ENCODE data around the gene RIBC2. TPM values are rescaled to one million over a fixed set of nuclear protein-coding genes. Genes with fewer than 3 reads are reported as not detected.

The RIBC2 gene
- total and polyA plus RNA-seq, 2 of the 13 experiments (the other 11 are each of a cell fraction or from before 2014, with no cell fraction given) = 0.55 TPM; not detected in 1

DNA sequence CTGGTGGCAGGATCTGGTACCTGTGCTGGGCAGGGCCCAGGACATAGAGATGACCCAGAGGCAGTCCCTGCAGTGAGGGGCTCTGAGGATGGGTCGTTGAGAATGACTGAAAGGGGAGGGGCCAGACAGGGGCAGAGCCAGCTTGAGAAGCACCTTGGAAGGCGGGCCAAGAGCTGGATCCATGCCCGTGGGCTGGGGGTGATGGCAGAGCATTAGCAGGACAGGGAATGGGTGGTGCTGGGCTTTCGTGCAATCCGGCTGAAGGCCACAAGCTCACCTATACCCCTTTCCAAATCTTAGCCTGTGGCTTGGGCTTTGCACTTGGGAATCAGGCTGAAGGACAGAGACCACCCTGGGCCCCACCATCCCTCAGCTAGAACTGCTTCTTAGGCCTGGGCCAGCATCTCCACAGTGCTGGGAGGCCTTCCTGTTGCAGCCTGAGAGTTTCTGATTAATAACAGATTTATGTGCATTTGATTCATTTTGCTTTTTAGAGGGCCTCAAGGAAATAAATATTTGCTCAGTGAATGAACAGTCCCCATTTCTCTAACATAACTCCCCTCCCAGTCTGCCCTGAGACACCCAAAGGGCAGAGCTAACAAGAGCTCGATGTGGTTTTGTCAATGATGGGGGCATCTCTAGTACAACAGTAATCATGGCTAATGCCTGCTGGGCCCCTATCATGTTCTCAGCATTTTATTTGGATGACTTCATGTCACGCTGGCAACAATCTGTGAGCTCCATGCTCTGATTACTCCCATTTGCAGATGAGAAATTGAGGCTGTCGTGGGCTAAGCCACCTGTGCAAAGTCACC lies 39.3 kb downstream of the RIBC2 start:
- H3K36me3 ChIP-seq (replicated peaks in 1 of 2; ENCODE audit: control insufficient read depth in 1 of 2, insufficient read depth in 2 of 2, low read length in 2 of 2) = no peaks in the 10 kb centered on the region
- ChIA-PET CTCF (ENCODE audit: low intra/inter-chr PET ratio, low total read pairs) (no interaction called here), POLR2A (no interaction called here)
- peaks cover 1 to 21% of the 10 kb centered on the region in 2 experiments; a peak in 2 of 5 replicates for H3K27me3 ChIP-seq (ENCODE audit: control insufficient read depth in 1 of 2, insufficient read depth in 2 of 2, low read length in 2 of 2)
- no peak overlapping the region for H2AFZ ChIP-seq (ENCODE audit: low read length)
- in situ Hi-C loops (cut with HindIII; ENCODE audit: extremely low pct_ligation_motif_present, low pct_unique_long_range_greater_than_20kb) = no loop called here
- no peaks in the 10 kb centered on the region for H3K9me3 ChIP-seq (ENCODE audit: low read length)
- FAIRE-seq = no peak
- H3K4me3 ChIP-seq (replicated peaks in 1 of 3; ENCODE audit: insufficient read depth in 1 of 3, low read depth in 2 of 3, low read length in 3 of 3) = no peak overlapping the region
- no peak for ATAC-seq
- no peak for DNase-seq (ENCODE audit: low spot score)
- no peaks in the 10 kb centered on the region for H3K4me1 ChIP-seq (ENCODE audit: insufficient read depth, low read length)
- no peak overlapping the region for H3K9ac ChIP-seq (ENCODE audit: insufficient read depth, low read depth, low read length)
- 26% methylated on average over 6 of the region's 8 CpGs for WGBS (ENCODE audit: low lambda C conversion rate)
- intact Hi-C loops (cut with micrococcal nuclease; ENCODE audit: unreplicated experiment) = no loop called here
- H3K4me2 ChIP-seq (ENCODE audit: low read depth, low read length) = no peak overlapping the region
- no TSS peak for BruUV-seq (replicated peaks)
- H4K20me1 ChIP-seq (ENCODE audit: insufficient read depth, low read length) = no peaks in the 10 kb centered on the region
- H3K79me2 ChIP-seq (ENCODE audit: insufficient read depth, low read length) = no peaks in the 10 kb centered on the region
- no peak overlapping the region for H3K27ac ChIP-seq (ENCODE audit: extremely low read length, insufficient read depth, low read length)
- TF ChIP-seq, protein P1, sequence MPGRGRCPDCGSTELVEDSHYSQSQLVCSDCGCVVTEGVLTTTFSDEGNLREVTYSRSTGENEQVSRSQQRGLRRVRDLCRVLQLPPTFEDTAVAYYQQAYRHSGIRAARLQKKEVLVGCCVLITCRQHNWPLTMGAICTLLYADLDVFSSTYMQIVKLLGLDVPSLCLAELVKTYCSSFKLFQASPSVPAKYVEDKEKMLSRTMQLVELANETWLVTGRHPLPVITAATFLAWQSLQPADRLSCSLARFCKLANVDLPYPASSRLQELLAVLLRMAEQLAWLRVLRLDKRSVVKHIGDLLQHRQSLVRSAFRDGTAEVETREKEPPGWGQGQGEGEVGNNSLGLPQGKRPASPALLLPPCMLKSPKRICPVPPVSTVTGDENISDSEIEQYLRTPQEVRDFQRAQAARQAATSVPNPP (CRISPR knock-in tag; IDR thresholded peaks at IDR 0.05) = no peak
- TF ChIP-seq PLRG1 (conservative IDR thresholded peaks at IDR 0.05) (no peak), ZBTB20 (CRISPR knock-in tag; IDR thresholded peaks at IDR 0.05; ENCODE audit: borderline replicate concordance, low read depth) (no peak), JUND (CRISPR knock-in tag; IDR thresholded peaks at IDR 0.05) (no peak), ZNF136 (CRISPR knock-in tag; IDR thresholded peaks at IDR 0.05; ENCODE audit: low read depth) (no peak), MTA3 (CRISPR knock-in tag; IDR thresholded peaks at IDR 0.05) (no peak), ZNF879 (CRISPR knock-in tag; IDR thresholded peaks at IDR 0.05) (no peak), KDM3A (CRISPR knock-in tag; IDR thresholded peaks at IDR 0.05; ENCODE audit: low read depth) (no peak), HMG20B (CRISPR knock-in tag; conservative IDR thresholded peaks at IDR 0.05) (no peak)
- TF ChIP-seq, protein P2, sequence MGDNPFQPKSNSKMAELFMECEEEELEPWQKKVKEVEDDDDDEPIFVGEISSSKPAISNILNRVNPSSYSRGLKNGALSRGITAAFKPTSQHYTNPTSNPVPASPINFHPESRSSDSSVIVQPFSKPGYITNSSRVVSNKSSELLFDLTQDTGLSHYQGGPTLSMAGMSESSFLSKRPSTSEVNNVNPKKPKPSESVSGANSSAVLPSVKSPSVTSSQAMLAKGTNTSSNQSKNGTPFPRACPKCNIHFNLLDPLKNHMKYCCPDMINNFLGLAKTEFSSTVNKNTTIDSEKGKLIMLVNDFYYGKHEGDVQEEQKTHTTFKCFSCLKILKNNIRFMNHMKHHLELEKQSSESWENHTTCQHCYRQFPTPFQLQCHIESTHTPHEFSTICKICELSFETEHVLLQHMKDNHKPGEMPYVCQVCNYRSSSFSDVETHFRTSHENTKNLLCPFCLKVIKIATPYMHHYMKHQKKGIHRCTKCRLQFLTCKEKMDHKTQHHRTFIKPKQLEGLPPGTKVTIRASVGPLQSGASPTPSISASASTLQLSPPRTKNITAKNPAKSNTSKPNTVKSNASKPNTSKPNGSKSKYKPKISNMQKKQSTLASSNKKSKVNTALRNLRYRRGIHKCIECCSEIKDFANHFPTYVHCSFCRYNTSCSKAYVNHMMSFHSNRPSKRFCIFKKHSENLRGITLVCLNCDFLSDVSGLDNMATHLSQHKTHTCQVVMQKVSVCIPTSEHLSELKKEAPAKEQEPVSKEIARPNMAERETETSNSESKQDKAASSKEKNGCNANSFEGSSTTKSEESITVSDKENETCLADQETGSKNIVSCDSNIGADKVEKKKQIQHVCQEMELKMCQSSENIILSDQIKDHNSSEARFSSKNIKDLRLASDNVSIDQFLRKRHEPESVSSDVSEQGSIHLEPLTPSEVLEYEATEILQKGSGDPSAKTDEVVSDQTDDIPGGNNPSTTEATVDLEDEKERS (CRISPR knock-in tag; IDR thresholded peaks at IDR 0.05) = no peak
- TF ChIP-seq, protein P3, sequence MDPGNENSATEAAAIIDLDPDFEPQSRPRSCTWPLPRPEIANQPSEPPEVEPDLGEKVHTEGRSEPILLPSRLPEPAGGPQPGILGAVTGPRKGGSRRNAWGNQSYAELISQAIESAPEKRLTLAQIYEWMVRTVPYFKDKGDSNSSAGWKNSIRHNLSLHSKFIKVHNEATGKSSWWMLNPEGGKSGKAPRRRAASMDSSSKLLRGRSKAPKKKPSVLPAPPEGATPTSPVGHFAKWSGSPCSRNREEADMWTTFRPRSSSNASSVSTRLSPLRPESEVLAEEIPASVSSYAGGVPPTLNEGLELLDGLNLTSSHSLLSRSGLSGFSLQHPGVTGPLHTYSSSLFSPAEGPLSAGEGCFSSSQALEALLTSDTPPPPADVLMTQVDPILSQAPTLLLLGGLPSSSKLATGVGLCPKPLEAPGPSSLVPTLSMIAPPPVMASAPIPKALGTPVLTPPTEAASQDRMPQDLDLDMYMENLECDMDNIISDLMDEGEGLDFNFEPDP (CRISPR knock-in tag; conservative IDR thresholded peaks at IDR 0.05) = no peak

Measured in HepG2 (cell line).